Activated T-helper 1 cell treated with Interleukin-2 at 50 U/mL for 16 hours (primary cell): ENCODE data around the gene HEXIM1.
A peak's percentile ranks its signal among the peaks of the same experiment; 100 is the strongest.

Source experiments
- DNase-seq: peaks from one replicate; pipeline ENCODE4 v3.0.0-alpha.2; 2020; ENCODE audit warnings: low read depth

Gene HEXIM1

GRCh38 chr17:45148183-45149036 is at the start of gene HEXIM1:
Gene HEXIM1 (plus strand): TSS chr17:45148475. CDS start chr17:45149191, 716 bp downstream.
- peak; percentile 99 for DNase-seq

GRCh38 chr17:45098869-45099616 is 49.2 kb upstream of the HEXIM1 start:
- DNase-seq = peak; percentile 52

- no peak for DNase-seq
These were observed 46.8 kb upstream of the HEXIM1 start for GRCh38 chr17:45101546-45101882.

GRCh38 chr17:45101883-45102811 is 46.1 kb upstream of the HEXIM1 start:
- no peak for DNase-seq

- no peak for DNase-seq
These were observed 45.4 kb upstream of the HEXIM1 start for GRCh38 chr17:45102856-45103255.

- no peak for DNase-seq
These were observed 44.9 kb upstream of the HEXIM1 start for GRCh38 chr17:45103269-45103795.

- DNase-seq = no peak
These were observed 44.2 kb upstream of the HEXIM1 start for GRCh38 chr17:45104029-45104428.

GRCh38 chr17:45104497-45104896 is 43.8 kb upstream of the HEXIM1 start:
- DNase-seq = no peak

GRCh38 chr17:45104907-45105624 is 43.2 kb upstream of the HEXIM1 start:
- no peak for DNase-seq

GRCh38 chr17:45106096-45106495 is 42.2 kb upstream of the HEXIM1 start:
- DNase-seq = no peak

GRCh38 chr17:45106582-45106981 is 41.7 kb upstream of the HEXIM1 start:
- no peak for DNase-seq

- DNase-seq = no peak
These were observed 40.8 kb upstream of the HEXIM1 start for GRCh38 chr17:45107293-45108010.

GRCh38 chr17:45108051-45108450 is 40.2 kb upstream of the HEXIM1 start:
- no peak for DNase-seq

GRCh38 chr17:45108595-45109521 is 39.4 kb upstream of the HEXIM1 start:
- DNase-seq = no peak

GRCh38 chr17:45110676-45111611 is 37.3 kb upstream of the HEXIM1 start:
- DNase-seq = no peak

- DNase-seq = no peak
These were observed 36.4 kb upstream of the HEXIM1 start for GRCh38 chr17:45111850-45112249.

GRCh38 chr17:45112559-45113423 is 35.5 kb upstream of the HEXIM1 start:
- DNase-seq = no peak

- no peak for DNase-seq
These were observed 34.9 kb upstream of the HEXIM1 start for GRCh38 chr17:45113424-45113754.
